B cell (primary cell): ENCODE results near the gene TAS2R60. TPM values are rescaled to one million over a fixed set of nuclear protein-coding genes. Genes with fewer than 3 reads are reported as not detected.

Source experiments
- polyA plus RNA-seq: library from polyadenylated mRNA; depleted of rRNA; stranded (reverse); fragments of >200 nt; gene quantifications from 2 replicates; pipeline ENCODE4 v1.2.3, GENCODE V29; 2012
- total RNA-seq, 2 donors: library from RNA; stranded (reverse); fragments of 120-200 nt in 1 of 2; gene quantifications; 1 replicate in 1 of 2; 2 replicates in 1 of 2; pipeline versions ENCODE4 v1.2.3 to v1.2.4, GENCODE V29; 2013 to 2022

TAS2R60 gene
- total and polyA plus RNA-seq, 2 donors (not counting 1 experiment from before 2014, with no cell fraction given): not detected

Other genes with a start within 250 kb of the TAS2R60 start
- not detected in 2 replicates for gene TAS2R40, start 221.4 kb upstream of the TAS2R60 start, total RNA-seq
- not detected in 2 replicates for gene TAS2R40, start 221.4 kb upstream of the TAS2R60 start, polyA plus RNA-seq
- 181 and 183 TPM in 2 replicates for gene GSTK1, start 180.0 kb upstream of the TAS2R60 start, total RNA-seq
- gene GSTK1, start 180.0 kb upstream of the TAS2R60 start, polyA plus RNA-seq: 315 and 355 TPM in 2 replicates
- gene TMEM139, start 158.5 kb upstream of the TAS2R60 start, total RNA-seq: not detected in 2 replicates
- 0.12 and 0.25 TPM in 2 replicates for gene TMEM139, start 158.5 kb upstream of the TAS2R60 start, polyA plus RNA-seq
- gene CASP2, start 155.1 kb upstream of the TAS2R60 start, total RNA-seq: 66.5 and 71.1 TPM in 2 replicates
- gene CASP2, start 155.1 kb upstream of the TAS2R60 start, polyA plus RNA-seq: 29.2 and 54.9 TPM in 2 replicates
- gene CLCN1, start 127.3 kb upstream of the TAS2R60 start, total RNA-seq: not detected in 2 replicates
- gene CLCN1, start 127.3 kb upstream of the TAS2R60 start, polyA plus RNA-seq: not detected in 2 replicates
- 0.05 and 0.12 TPM in 2 replicates for gene FAM131B, start 80.7 kb upstream of the TAS2R60 start, total RNA-seq
- gene FAM131B, start 80.7 kb upstream of the TAS2R60 start, polyA plus RNA-seq: not detected in 2 replicates
- 53.8 and 55.2 TPM in 2 replicates for gene ZYX, start 62.1 kb upstream of the TAS2R60 start, total RNA-seq
- 22.2 and 32.3 TPM in 2 replicates for gene ZYX, start 62.1 kb upstream of the TAS2R60 start, polyA plus RNA-seq
- 0.12 and 0.49 TPM in 2 replicates for gene EPHA1, start 34.6 kb upstream of the TAS2R60 start, total RNA-seq
- gene EPHA1, start 34.6 kb upstream of the TAS2R60 start, polyA plus RNA-seq: 0.39 and 0.50 TPM in 2 replicates
- gene TAS2R41, start 34.4 kb downstream of the TAS2R60 start, total RNA-seq: not detected in 2 replicates
- gene TAS2R41, start 34.4 kb downstream of the TAS2R60 start, polyA plus RNA-seq: not detected in 2 replicates
- not detected in 2 replicates for gene CTAGE15, start 128.3 kb downstream of the TAS2R60 start, total RNA-seq
- 0.03 TPM in 1 of 2 replicates, not detected in the other for gene CTAGE15, start 128.3 kb downstream of the TAS2R60 start, polyA plus RNA-seq
- gene TCAF2, start 177.5 kb downstream of the TAS2R60 start, total RNA-seq: 15.9 and 16.0 TPM in 2 replicates
- 4.1 and 4.6 TPM in 2 replicates for gene TCAF2, start 177.5 kb downstream of the TAS2R60 start, polyA plus RNA-seq